Hippocampal formation (tissue), 2 donors: ENCODE results near the gene PCGF5.
"Not testable (repeated sequence)": the region's sequence is repeated elsewhere in the genome, so short reads cannot be mapped to it uniquely, and the experiment has no call there.

Experiments
- DNase-seq, 2 donors: peaks; one replicate each; lab custom pipeline; 2025; lab: John Stamatoyannopoulos, UW

Gene PCGF5

DNA sequence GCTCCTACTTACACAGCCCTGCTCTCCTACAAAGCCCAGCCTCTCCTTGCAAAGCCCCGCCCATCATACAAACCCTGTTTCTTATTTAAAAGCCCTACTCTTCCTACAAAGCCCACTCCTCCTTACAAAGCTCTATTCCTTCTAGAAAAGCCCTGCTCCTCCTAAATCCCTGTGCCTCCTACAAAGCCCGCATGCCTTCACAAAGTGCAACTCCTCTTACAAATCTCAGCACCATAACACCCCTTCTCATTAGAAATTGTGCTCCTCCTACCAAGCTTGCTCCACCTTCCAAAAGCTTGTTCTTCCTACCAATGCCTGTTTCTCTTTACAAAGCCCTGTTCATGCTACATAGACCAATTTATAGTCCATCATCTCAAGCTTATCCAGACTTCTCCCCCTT lies 66.1 kb downstream of the PCGF5 start:
- no peak for DNase-seq

DNA sequence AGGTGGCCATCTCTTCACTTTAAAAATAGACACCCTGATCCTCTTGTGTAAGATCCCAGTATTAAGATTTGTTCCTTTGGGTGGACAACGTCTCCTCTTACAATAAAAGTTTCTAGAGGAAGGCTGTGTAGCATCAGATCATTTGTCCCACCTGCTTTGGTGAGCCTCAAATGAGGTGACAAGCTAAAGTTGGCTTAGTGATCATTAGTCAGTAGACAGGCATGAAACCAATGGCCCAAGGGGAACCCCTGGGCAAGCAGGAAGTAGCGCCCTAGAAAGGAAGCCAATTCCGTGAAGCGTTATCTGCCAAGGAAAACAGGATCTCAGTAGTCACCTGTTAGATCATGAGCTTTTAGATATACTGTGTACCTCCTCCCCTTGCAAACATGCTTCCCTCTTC lies 66.8 kb downstream of the PCGF5 start:
- no peak for DNase-seq

GRCh38 chr10:91287912-91288311 lies 67.4 kb downstream of the PCGF5 start:
- DNase-seq: no peak

- DNase-seq: no peak
Observed at GRCh38 chr10:91289305-91289704, 68.8 kb downstream of the PCGF5 start.

GRCh38 chr10:91290607-91291006 lies 70.1 kb downstream of the PCGF5 start:
- no peak for DNase-seq

DNA sequence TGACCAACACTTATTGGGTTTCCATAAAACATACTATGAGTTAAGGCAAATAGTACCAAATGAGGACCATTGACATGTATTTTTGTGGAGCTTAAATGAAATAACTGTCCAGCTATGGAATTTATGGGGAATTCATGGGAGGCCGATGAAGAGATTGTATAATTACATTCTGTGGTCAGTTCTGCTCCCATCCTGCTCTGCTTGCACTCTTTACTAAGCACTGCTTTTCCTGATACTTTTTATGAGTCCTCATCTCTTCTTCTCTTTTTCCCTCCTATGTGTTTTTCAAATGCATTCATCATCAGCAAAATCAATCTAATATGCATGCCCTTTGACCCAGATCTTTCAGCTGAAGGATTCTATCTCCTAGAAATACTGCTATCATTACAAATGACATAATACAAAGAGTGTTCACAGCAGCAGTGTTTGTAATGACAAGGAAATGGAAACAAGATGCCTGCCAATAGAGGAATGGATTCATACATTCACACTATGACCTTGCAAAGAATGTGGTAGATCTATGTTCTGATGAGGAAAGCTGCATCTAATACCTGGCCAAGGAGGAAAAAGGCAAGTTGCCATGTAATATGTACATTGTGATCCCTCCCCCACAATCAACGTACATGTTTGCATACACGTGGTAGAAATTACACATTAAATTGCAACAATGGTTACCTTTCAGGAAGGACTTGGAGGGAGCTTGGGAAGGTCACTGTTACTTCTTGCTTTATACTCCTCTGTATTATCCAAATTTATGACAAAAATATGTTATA lies 73.9 kb downstream of the PCGF5 start:
- no peak for DNase-seq

GRCh38 chr10:91295346-91295745 lies 74.9 kb downstream of the PCGF5 start:
- DNase-seq: no peak

DNA sequence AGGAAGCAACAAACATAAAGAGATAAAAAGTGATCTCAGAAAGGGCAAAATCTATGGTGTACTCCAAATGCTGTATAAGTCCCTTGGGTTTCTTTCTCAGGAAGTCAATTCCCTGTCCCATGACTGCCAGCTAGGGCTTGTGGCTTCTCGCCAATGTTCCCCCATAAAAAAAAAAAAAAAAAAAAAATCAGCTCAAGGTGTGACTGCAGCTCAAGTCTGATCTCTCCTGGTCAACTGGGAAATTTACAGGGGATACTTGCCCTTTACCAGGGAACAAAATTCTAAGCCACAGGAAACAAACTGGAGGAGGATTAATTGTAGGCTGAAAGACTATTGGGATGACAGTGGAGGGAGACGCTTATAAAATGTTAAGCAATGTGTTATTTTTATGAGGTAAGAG lies 76.0 kb downstream of the PCGF5 start:
- DNase-seq: no peak

DNA sequence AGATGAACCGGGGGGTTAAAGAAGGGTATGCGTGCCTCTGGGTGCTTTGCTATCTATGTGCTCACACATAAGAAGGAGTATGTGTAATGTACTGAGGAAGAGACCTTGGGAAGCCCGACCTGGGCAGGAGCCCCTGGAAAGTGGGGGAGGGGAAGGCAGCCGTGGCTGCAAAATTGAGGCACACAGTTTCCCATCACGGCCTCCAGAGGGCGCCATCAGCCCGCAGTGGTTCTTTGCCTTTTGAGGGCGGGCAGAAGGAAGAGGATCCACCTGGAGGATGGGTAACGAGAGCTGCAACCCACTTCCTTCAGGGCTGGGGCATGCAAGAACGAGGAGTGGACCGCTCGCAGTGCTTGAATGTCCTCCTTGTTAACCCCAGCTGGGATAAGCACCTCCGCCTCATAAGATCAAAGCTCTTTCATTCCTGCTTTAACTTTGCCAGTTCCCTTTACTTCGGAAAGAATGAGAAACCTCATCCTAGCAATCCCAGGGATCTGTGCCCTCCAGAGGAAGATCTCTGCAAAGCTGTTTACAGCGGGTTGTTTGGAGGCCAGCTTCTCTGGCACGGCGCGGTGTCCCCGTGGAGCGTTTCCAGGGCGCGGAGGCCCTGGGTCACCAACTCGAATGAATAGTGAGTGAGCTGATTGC lies 77.9 kb downstream of the PCGF5 start:
- peak; percentile 59 to 65 for DNase-seq

- no peak for DNase-seq
Observed at GRCh38 chr10:91299999-91300575, 79.6 kb downstream of the PCGF5 start.

DNA sequence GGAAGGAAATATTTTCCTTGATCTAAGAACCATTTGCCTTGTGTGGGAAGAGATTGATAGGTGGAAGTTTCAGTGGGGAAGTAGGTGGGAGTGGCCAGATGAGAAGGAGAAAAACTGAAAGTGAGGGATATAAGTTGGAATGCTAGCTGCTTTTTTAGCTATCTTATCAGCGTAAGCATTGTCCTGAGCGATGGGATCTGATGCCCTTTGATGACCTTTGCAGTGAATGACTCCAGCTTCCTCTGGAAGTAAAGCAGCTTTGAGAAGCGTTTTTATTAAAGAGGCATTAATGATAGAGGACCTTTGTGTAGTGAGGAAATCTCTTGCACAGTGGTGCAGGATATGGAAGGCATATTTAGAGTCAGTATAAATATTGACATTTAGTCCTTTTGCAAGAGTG lies 82.5 kb downstream of the PCGF5 start:
- DNase-seq: not testable (repeated sequence)

DNA sequence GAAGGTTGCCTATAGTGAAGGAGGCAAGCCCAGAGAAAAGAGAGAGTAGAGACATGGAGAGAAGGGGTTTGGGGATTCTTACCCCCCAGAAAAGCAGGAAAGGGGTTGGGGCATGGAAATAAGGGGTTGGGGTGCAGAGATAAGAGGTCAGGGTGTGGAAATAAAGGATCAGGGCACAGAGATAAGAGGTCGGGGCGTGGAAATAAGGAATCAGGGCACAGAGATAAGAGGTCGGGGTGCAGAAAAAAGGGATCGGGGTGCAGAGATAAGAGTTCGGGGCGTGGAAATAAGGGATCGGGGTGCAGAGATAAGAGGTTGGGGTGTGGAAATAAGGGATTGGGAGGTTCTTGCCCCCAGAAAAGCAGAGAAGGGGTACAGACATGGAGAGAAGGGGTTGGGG lies 85.5 kb downstream of the PCGF5 start:
- not testable (repeated sequence) for DNase-seq

GRCh38 chr10:91307489-91307888 lies 87.0 kb downstream of the PCGF5 start:
- DNase-seq: no peak

- no peak for DNase-seq
Observed at GRCh38 chr10:91309711-91310110, 89.2 kb downstream of the PCGF5 start.

DNA sequence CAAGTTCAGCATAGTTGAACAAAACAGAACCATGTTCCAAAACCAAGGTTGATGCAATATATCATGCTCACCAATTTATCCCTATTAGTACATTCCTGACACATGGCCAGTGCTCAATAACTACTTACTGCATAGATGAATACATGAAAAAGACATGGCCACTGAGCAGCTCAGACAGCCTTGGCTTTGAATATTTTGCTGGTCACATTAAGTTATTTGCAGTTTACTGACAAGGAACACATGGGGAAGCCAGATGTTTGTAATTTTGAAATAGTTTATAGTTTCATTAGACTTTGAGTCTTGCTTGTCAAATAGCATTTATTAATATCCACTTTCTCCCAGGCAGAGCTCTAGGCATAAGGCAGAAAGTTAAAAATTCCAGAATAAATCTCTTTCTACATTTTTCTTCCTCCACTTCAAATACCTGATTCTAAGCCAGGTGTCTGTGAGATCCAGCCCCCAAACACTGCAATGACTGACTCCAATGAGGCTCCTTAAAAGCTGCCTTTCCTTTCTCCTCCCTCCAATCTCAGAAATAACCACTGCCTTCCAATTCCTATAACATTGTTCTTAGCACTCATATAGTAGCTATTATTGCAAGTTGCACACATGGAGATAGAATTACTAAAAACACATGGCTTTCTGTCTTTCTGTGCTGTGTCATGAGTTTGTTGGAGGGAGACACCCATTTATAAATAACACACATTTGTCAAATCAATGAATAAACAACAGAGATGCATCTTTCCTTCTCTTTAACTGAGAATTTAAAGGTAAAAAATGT lies 91.3 kb downstream of the PCGF5 start:
- no peak for DNase-seq

- DNase-seq: no peak
Observed at GRCh38 chr10:91312382-91312733, 91.9 kb downstream of the PCGF5 start.

DNA sequence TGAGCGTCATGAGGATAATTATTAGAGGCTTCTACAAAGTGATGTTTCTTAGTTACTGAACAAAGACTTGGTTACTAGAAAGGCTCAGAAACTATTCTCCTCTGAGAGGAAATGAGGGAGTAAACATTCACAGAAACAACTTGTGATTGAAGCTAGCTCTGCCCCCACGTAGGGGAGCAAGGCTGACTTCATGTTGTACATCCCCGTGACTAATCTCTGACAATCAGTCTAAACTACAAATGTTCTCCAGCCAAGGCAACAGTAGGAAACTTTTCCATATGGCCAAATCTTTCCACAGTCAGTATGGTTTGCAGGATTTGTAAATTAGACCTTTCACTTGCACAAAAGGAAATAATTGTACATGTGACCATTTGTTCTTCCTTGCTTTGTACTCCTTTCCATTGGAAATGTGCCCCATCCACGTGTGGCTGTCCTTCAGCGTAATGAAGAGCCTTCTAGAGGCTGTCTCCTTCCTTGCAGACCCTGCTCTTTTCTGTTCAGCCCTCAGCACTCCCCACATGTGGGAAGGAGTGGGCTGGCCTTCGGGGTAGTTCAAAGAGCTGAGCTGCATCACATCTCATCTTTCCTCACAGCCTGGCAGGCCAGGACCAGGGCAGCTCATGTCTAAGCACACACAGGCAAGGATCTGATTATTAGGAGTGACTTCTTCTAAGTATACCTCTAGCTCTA lies 93.5 kb downstream of the PCGF5 start:
- DNase-seq: peak in 1 of 2 donors; percentile 2

DNA sequence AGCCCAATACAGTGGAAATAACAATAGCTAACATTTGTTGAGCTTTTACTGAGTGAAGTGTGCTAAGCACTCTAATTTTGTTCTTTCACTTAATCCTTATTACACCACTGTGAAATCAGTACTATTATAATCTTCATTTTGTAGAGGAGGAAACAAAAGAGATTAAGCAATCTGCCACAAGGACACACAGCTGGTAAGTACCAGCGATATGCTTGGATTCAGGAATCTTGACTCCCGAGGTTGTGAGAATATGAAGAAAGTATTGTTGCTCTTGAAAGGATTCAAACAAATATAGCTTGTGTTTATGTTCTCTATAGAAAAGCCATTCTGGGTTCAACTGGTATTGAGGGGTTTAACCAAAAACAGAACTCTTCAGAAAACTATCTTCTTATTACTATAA lies 96.0 kb downstream of the PCGF5 start:
- no peak for DNase-seq

GRCh38 chr10:91317541-91317940 lies 97.1 kb downstream of the PCGF5 start:
- DNase-seq: no peak

GRCh38 chr10:91319336-91319735 lies 98.9 kb downstream of the PCGF5 start:
- no peak for DNase-seq

- not testable (repeated sequence) for DNase-seq
Observed at GRCh38 chr10:91323293-91323905, 102.9 kb downstream of the PCGF5 start.
